Fibroblast of lung (primary cell): ENCODE measurements around the gene SIPA1L3. TPM values are rescaled to one million over a fixed set of nuclear protein-coding genes. Genes with fewer than 3 reads are reported as not detected.
A peak's percentile ranks its signal among the peaks of the same experiment; 100 is the strongest.

Experiments used
- DNase-seq, 2 donors: peaks; one replicate each; pipeline versions ENCODE4 v3.0.0 to v3.0.0-alpha.2; 2010; ENCODE audit warnings: low read depth in 2 of 2
- H2AFZ ChIP-seq: 2 replicates; pipeline ENCODE4 v1.5.1; 2012; ENCODE audit warnings: low read length, control low read depth, inconsistent platforms
- H3K27ac ChIP-seq: 2 replicates; pipeline ENCODE4 v1.5.1; 2011; ENCODE audit warnings: low read length, control low read depth; ENCODE audit not compliant: insufficient read depth
- H3K27me3 ChIP-seq: 2 replicates; pipeline ENCODE4 v1.5.1; 2011; ENCODE audit warnings: mild to moderate bottlenecking, low read length; ENCODE audit not compliant: control insufficient read depth, insufficient read depth
- H3K36me3 ChIP-seq: 2 replicates; pipeline ENCODE4 v1.5.1; 2011; ENCODE audit warnings: low read length; ENCODE audit not compliant: control insufficient read depth, insufficient read depth
- H3K4me1 ChIP-seq: 2 replicates; pipeline ENCODE4 v1.5.1; 2011; ENCODE audit warnings: low read length; ENCODE audit not compliant: control insufficient read depth, insufficient read depth; ENCODE audit errors: extremely low read depth
- H3K4me2 ChIP-seq: 2 replicates; pipeline ENCODE4 v1.5.1; 2011; ENCODE audit warnings: low read length, control low read depth; ENCODE audit not compliant: insufficient read depth; ENCODE audit errors: extremely low read depth
- H3K4me3 ChIP-seq, 4 experiments: fragments of 200-600 bp in 1 of 4; sonication (generic) in 1 of 4; replicated peaks in 1 of 4; 2 replicates each; pipeline ENCODE4 v1.5.1; 2011 to 2016; ENCODE audit warnings: low read length in 4 of 4, low read depth in 3 of 4, mild to moderate bottlenecking in 3 of 4, control low read depth in 2 of 4, inconsistent platforms in 1 of 4, mixed read lengths in 1 of 4; ENCODE audit not compliant: insufficient read depth in 1 of 4; ENCODE audit errors: control extremely low read depth in 1 of 4
- H3K79me2 ChIP-seq: 2 replicates; pipeline ENCODE4 v1.5.1; 2012; ENCODE audit warnings: mild to moderate bottlenecking, low read length, inconsistent platforms; ENCODE audit not compliant: control insufficient read depth, insufficient read depth
- H3K9ac ChIP-seq: 2 replicates; pipeline ENCODE4 v1.5.1; 2011; ENCODE audit warnings: mild to moderate bottlenecking, low read length, control low read depth; ENCODE audit not compliant: insufficient read depth
- H3K9me3 ChIP-seq: 2 replicates; pipeline ENCODE4 v1.5.1; 2012; ENCODE audit warnings: low read depth, low read length; ENCODE audit not compliant: control insufficient read depth, insufficient read depth
- H4K20me1 ChIP-seq: 2 replicates; pipeline ENCODE4 v1.5.1; 2011; ENCODE audit warnings: low read length; ENCODE audit not compliant: control insufficient read depth, insufficient read depth; ENCODE audit errors: extremely low read depth
- EZH2 ChIP-seq: IDR thresholded peaks from 2 replicates; pipeline ENCODE4 v1.5.1; 2012; ENCODE audit warnings: low read length, control low read depth, mild to moderate bottlenecking; ENCODE audit errors: missing control alignments
- polyA plus RNA-seq, 2 donors: library from polyadenylated mRNA; depleted of rRNA in 1 of 2; stranded (reverse) in 1 of 2; unstranded in 1 of 2; fragments of >200 nt; gene quantifications; 2 replicates each; pipeline ENCODE4 v1.2.1, GENCODE V29; 2011 to 2012; ENCODE audit warnings: missing spikeins in 1 of 2
- total RNA-seq: library from RNA; depleted of rRNA; stranded (reverse); fragments of >200 nt; gene quantifications from 2 replicates; pipeline ENCODE4 v1.2.1, GENCODE V29; 2014
- TF ChIP-seq, protein P1 (sequence below), 2 donors: IDR thresholded peaks in 1 of 2; conservative IDR thresholded peaks in 1 of 2; 1 replicate in 1 of 2; 2 replicates in 1 of 2; pipeline ENCODE4 v1.5.1; 2011 to 2012; ENCODE audit warnings: low read length in 2 of 2, control low read depth in 1 of 2, inconsistent platforms in 1 of 2, low read depth in 1 of 2, mild to moderate bottlenecking in 1 of 2

Gene SIPA1L3
- total and polyA plus RNA-seq, 2 donors (not counting 1 experiment from before 2014, with no cell fraction given), result 3.7 to 10.1 TPM

DNA sequence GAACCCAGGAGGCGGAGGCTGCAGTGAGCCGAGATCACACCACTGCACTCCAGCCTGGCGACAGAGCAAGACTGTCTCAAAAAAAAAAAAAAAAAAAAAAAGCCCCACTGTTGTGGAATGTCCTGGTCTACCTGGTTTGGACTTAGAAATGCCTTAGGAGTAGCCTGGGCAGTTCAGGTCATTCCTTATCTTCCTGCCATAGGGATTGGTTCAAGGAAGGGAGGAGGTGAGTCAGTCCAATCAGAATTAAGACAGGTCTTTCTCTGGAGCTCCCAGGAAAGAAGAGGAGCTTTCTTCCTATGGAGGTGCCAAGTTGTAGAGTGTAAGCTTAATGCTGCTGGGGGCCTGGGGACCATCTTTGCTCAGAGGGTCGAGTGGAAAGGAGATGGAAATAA is 44.8 kb downstream of the SIPA1L3 start:
- Histone ChIP-seq H3K4me2 (no peak overlapping the region), H3K9me3 (no peaks in the 10 kb centered on the region), H3K9ac (no peak overlapping the region), H3K4me1 (no peaks in the 10 kb centered on the region), H2AFZ (no peak overlapping the region), H4K20me1 (no peaks in the 10 kb centered on the region), H3K79me2 (peaks cover 3% of the 10 kb centered on the region), H3K27ac (no peak overlapping the region), H3K27me3 (no peaks in the 10 kb centered on the region), H3K36me3 (no peaks in the 10 kb centered on the region), H3K4me3 (no peak overlapping the region)
- no peak for DNase-seq
- no peak for TF ChIP-seq EZH2
- TF ChIP-seq, protein P1, sequence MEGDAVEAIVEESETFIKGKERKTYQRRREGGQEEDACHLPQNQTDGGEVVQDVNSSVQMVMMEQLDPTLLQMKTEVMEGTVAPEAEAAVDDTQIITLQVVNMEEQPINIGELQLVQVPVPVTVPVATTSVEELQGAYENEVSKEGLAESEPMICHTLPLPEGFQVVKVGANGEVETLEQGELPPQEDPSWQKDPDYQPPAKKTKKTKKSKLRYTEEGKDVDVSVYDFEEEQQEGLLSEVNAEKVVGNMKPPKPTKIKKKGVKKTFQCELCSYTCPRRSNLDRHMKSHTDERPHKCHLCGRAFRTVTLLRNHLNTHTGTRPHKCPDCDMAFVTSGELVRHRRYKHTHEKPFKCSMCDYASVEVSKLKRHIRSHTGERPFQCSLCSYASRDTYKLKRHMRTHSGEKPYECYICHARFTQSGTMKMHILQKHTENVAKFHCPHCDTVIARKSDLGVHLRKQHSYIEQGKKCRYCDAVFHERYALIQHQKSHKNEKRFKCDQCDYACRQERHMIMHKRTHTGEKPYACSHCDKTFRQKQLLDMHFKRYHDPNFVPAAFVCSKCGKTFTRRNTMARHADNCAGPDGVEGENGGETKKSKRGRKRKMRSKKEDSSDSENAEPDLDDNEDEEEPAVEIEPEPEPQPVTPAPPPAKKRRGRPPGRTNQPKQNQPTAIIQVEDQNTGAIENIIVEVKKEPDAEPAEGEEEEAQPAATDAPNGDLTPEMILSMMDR (conservative IDR thresholded peaks at IDR 0.05 in 1 of 2, IDR thresholded peaks at IDR 0.05 in 1 of 2; ENCODE audit: low read depth in 1 of 2, low read length in 2 of 2), result no peak

DNA sequence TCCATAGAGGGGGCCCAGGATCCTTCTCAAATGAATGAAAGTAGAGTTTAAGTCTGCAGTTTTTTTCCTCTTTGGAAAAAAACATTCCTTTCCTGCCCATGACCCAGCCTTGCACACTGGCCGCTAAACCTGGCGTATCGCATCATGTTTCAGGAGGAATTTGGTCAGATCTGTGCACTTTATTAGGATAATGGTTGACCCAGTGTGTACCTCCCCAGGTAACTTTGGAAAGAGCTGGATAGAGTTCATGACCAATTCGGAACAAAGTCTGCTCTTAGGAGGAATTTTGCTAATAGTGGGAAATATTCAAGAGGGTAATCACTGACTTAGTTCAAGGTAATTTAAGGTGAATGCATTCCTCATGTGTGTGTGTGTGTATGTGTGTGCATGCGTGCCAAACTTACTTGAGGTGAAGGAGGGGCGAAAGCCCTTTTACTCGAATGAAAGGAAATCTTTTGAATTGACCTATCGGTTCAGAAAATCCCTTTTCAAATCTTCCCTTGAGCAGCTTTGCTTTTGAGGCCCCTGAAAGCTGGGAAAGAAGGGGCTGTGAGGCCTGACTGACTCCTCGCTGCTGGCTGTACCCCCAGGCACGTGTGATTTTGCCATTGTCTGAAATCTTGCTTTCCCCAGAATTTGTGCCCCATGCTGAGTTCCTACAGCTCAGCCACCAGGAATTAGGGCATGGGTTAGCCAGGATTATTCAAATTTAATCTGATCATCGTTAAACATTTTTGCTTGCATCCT is 46.3 kb downstream of the SIPA1L3 start:
- Histone ChIP-seq H3K4me2 (no peak overlapping the region), H2AFZ (no peak overlapping the region), H3K9ac (no peak overlapping the region), H3K9me3 (no peaks in the 10 kb centered on the region), H3K4me1 (no peaks in the 10 kb centered on the region), H3K27ac (no peak overlapping the region), H3K4me3 (no peak overlapping the region), H3K27me3 (no peaks in the 10 kb centered on the region), H3K36me3 (no peaks in the 10 kb centered on the region), H4K20me1 (no peaks in the 10 kb centered on the region), H3K79me2 (peaks cover 7% of the 10 kb centered on the region)
- no peak for TF ChIP-seq EZH2
- TF ChIP-seq, protein P1 (conservative IDR thresholded peaks at IDR 0.05 in 1 of 2, IDR thresholded peaks at IDR 0.05 in 1 of 2; ENCODE audit: low read depth in 1 of 2, low read length in 2 of 2), result no peak
- DNase-seq, result peak in 1 of 2 donors; percentile 59

DNA sequence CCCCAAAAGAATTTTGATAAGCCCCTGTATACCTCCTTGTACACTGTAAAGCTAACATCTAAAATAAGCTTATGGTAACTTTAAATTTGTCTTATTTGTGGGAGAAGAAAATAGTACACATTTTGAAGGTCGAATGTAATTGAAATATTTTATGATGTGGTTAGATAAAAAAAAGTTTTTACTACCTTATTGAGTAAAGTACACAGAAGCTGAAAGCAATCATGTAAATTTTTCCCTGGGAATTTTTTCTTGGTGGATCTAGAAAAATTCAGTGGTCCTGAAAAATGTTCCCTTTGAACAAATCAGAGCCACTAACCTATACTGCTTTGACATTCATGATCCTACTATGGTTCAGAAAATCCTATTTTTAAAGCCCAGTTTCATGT is 46.9 kb downstream of the SIPA1L3 start:
- Histone ChIP-seq H3K9me3 (no peaks in the 10 kb centered on the region), H3K36me3 (no peaks in the 10 kb centered on the region), H3K79me2 (peaks cover 7% of the 10 kb centered on the region), H3K27me3 (no peaks in the 10 kb centered on the region), H3K4me2 (no peak overlapping the region), H3K9ac (no peak overlapping the region), H3K4me3 (no peak overlapping the region), H3K4me1 (no peaks in the 10 kb centered on the region), H4K20me1 (no peaks in the 10 kb centered on the region), H2AFZ (no peak overlapping the region), H3K27ac (no peak overlapping the region)
- DNase-seq, result no peak
- TF ChIP-seq, protein P1 (conservative IDR thresholded peaks at IDR 0.05 in 1 of 2, IDR thresholded peaks at IDR 0.05 in 1 of 2; ENCODE audit: low read depth in 1 of 2, low read length in 2 of 2), result no peak
- no peak for TF ChIP-seq EZH2
